Fibroblast of the aortic adventitia (primary cell): ENCODE data around the gene DNAJC5. TPM values are rescaled to one million over a fixed set of nuclear protein-coding genes. Genes with fewer than 3 reads are reported as not detected.

ENCODE experiments used
- DNase-seq: peaks from one replicate; pipeline ENCODE4 v3.0.0-alpha.2; 2010; ENCODE audit warnings: low read depth
- H3K4me3 ChIP-seq: 2 replicates; pipeline ENCODE4 v1.5.1; 2011; ENCODE audit warnings: low read depth, mild to moderate bottlenecking, control low read depth, low read length, moderate library complexity
- CTCF ChIP-seq: IDR thresholded peaks from 2 replicates; pipeline ENCODE4 v1.5.1; 2011; ENCODE audit warnings: mild to moderate bottlenecking, low read length, control low read depth, inconsistent platforms; ENCODE audit not compliant: insufficient read depth
- small RNA-seq: library from RNA; depleted of rRNA; stranded (forward); fragments of <200 nt; gene quantifications from one replicate; pipeline ENCODE3, GENCODE V24; 2012
- total RNA-seq: library from RNA; depleted of rRNA; stranded (reverse); fragments of >200 nt; gene quantifications from 2 replicates; pipeline ENCODE4 v1.2.3, GENCODE V29; 2012; ENCODE audit warnings: low replicate concordance

The DNAJC5 gene
- total RNA-seq, 1 donor = 33.9 TPM

- no peak for TF ChIP-seq CTCF
- DNase-seq = no peak
- H3K4me3 ChIP-seq = peak within 1 kb of the TSS; percentile 100
These were observed 84.8 kb downstream of the DNAJC5 start, which contains the start of gene SAMD10 for GRCh38 chr20:63979557-63980316. Gene SAMD10 (minus strand): TSS chr20:63979642. CDS start chr20:63979467, 175 bp downstream.

GRCh38 chr20:63980317-63980805 is 85.4 kb downstream of the DNAJC5 start:
- peak overlapping the region; percentile 100 for H3K4me3 ChIP-seq
- no peak for TF ChIP-seq CTCF
- no peak for DNase-seq

DNA sequence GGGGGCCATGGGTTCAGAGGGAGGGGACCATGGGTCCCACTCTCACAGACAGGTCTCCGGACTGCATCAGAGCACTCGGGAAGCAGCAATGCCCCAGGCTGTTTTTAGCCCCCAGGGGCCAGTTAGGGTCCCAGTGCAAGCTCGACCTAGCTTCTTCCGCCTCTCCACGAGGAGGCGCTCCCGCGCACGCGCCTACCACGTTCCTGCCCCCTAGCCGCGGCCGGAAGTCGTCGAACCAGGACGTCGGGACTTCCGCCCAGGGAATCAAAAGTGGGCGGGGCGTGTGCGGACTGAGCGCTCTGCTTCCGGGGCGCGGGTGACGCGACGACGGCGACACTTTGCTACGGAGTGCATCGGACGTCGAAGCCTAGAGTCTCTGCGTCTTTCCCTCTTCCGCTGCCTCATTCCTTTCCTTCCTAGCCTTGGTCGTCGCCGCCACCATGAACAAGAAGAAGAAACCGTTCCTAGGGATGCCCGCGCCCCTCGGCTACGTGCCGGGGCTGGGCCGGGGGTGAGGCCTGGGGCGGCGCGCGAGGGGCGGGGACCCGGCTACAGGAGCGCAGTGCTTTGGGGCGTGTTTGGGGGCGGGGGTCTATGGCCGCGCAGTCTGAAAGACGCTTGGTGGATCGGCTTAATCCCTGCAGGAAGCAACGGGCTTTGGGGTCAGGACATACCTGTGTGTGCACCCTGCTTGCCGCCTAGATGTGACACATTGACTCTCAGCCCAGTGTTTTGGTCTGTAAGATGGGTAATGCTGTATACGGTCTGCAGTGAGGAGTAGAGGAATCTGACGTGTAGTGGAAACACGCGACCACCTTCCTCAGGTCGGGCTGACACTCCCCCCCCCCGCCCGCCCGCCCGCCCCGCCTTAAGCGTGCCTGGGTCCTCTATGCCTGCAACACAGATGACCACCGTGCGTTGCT is 86.1 kb downstream of the DNAJC5 start, which contains the start of gene PRPF6:
PRPF6 (plus strand) TSS at position 327 of the 923 bp plus-strand sequence; CDS start at position 441, 114 bp downstream.
- TF ChIP-seq CTCF = peak; percentile 87
- peak within 1 kb of the TSS; percentile 100 for H3K4me3 ChIP-seq
- DNase-seq = peak; percentile 91

- no peak for TF ChIP-seq CTCF
- H3K4me3 ChIP-seq = no peak overlapping the region
- DNase-seq = no peak
These were observed 88.0 kb downstream of the DNAJC5 start for GRCh38 chr20:63982937-63983336.

Small RNA genes within 50 kb of the gene (small RNA-seq; reads per million reads assigned to genes)
- gene MIR647 (not detected), gene MIR941-2 (not detected), gene MIR941-4 (not detected), gene MIR941-5 (not detected), gene RNU1-134P (3.9 reads per million, percentile 85 among the genes with 10 or more reads in this experiment)

Other genes starting within 250 kb of the DNAJC5 start
- 9.3 and 12.1 TPM in 2 replicates for gene STMN3, start 241.7 kb upstream of the DNAJC5 start, total RNA-seq
- 17.3 and 23.4 TPM in 2 replicates for gene RTEL1, start 236.8 kb upstream of the DNAJC5 start, total RNA-seq
- 0.36 TPM in 1 of 2 replicates, not detected in the other for gene TNFRSF6B, start 198.5 kb upstream of the DNAJC5 start, total RNA-seq
- 25.7 and 30.6 TPM in 2 replicates for gene ARFRP1, start 187.2 kb upstream of the DNAJC5 start, total RNA-seq
- 11.8 and 15.8 TPM in 2 replicates for gene ZGPAT, start 187.1 kb upstream of the DNAJC5 start, total RNA-seq
- 1.7 and 2.1 TPM in 2 replicates for gene LIME1, start 158.5 kb upstream of the DNAJC5 start, total RNA-seq
- gene SLC2A4RG, start 155.3 kb upstream of the DNAJC5 start, total RNA-seq = 31.9 and 39.2 TPM in 2 replicates
- 1.1 and 2.9 TPM in 2 replicates for gene ZBTB46, start 63.9 kb upstream of the DNAJC5 start, total RNA-seq
- not detected in 2 replicates for gene ABHD16B, start 33.6 kb upstream of the DNAJC5 start, total RNA-seq
- 100 and 136 TPM in 2 replicates for gene TPD52L2, start 29.9 kb upstream of the DNAJC5 start, total RNA-seq
- 4.0 and 16.0 TPM in 2 replicates for gene UCKL1, start 61.3 kb downstream of the DNAJC5 start, total RNA-seq
- gene ZNF512B, start 74.8 kb downstream of the DNAJC5 start, total RNA-seq = 7.9 and 12.3 TPM in 2 replicates
- 0.16 and 2.3 TPM in 2 replicates for gene SAMD10, start 84.5 kb downstream of the DNAJC5 start, total RNA-seq
- 55.4 and 120 TPM in 2 replicates for gene PRPF6, start 86.0 kb downstream of the DNAJC5 start, total RNA-seq
- gene C20orf204, start 141.1 kb downstream of the DNAJC5 start, total RNA-seq = 1.6 and 2.1 TPM in 2 replicates
- gene SOX18, start 154.5 kb downstream of the DNAJC5 start, total RNA-seq = 0.57 TPM in 1 of 2 replicates, not detected in the other
- 23.5 and 59.4 TPM in 2 replicates for gene TCEA2, start 168.1 kb downstream of the DNAJC5 start, total RNA-seq
- 4.8 and 9.8 TPM in 2 replicates for gene RGS19, start 184.4 kb downstream of the DNAJC5 start, total RNA-seq
- gene OPRL1, start 185.0 kb downstream of the DNAJC5 start, total RNA-seq = 0.63 and 1.3 TPM in 2 replicates
- 0.36 TPM in 1 of 2 replicates, not detected in the other for gene LKAAEAR1, start 189.3 kb downstream of the DNAJC5 start, total RNA-seq
- gene NPBWR2, start 212.4 kb downstream of the DNAJC5 start, total RNA-seq = not detected in 2 replicates